Activated CD8-positive, alpha-beta T cell treated with anti-CD3 and anti-CD28 coated beads, Interleukin-2, amount 10 ng/mL, durations not matched to agents 7 days and 5 days (primary cell): ENCODE data around the gene ADAMTS16. TPM values are rescaled to one million over a fixed set of nuclear protein-coding genes. Genes with fewer than 3 reads are reported as not detected.

ENCODE experiments used
- ATAC-seq: fragments of 150-1000 bp; cut with Tn5 transposase; one replicate; pipeline ENCODE4 v1.10.0; 2021; ENCODE audit warnings: moderate library complexity
- CTCF ChIA-PET: fragments of 350-600 bp; sonication (Branson Sonifier 250); formaldehyde crosslinking; loops from one replicate; lab custom pipeline; 2021; ENCODE audit warnings: antibody characterized with exemption; lab: Charles Lee
- POLR2A ChIA-PET: fragments of 350-600 bp; sonication (Branson Sonifier 250); formaldehyde crosslinking; loops from one replicate; lab custom pipeline; 2021; ENCODE audit warnings: antibody characterized with exemption; lab: Charles Lee
- DNase-seq: peaks from one replicate; pipeline ENCODE4 v3.0.0-alpha.2; 2020
- H3K27ac Mint-ChIP-seq: one replicate; pipeline ENCODE4 v1.8.0; 2021; ENCODE audit warnings: mild to moderate bottlenecking, mixed read lengths
- H3K27me3 Mint-ChIP-seq: one replicate; pipeline ENCODE4 v1.8.0; 2021; ENCODE audit warnings: low read depth, mixed read lengths
- H3K36me3 Mint-ChIP-seq: one replicate; pipeline ENCODE4 v1.8.0; 2021; ENCODE audit warnings: low read depth, mixed read lengths
- H3K4me1 Mint-ChIP-seq: one replicate; pipeline ENCODE4 v1.8.0; 2021; ENCODE audit warnings: low read depth, mixed read lengths
- H3K4me3 Mint-ChIP-seq: one replicate; pipeline ENCODE4 v1.8.0; 2021; ENCODE audit warnings: mild to moderate bottlenecking, mixed read lengths
- H3K9me3 Mint-ChIP-seq: one replicate; pipeline ENCODE4 v1.8.0; 2022; ENCODE audit warnings: mixed read lengths; ENCODE audit not compliant: insufficient read depth
- total RNA-seq, 2 experiments: library from RNA; stranded (reverse); gene quantifications; one replicate each; pipeline ENCODE4 v1.2.3, GENCODE V29; 2021

The ADAMTS16 gene
- not detected for total RNA-seq

- ATAC-seq (no peak), DNase-seq (no peak)
- H3K27ac Mint-ChIP-seq = no peak within 1 kb of the TSS
- H3K9me3 Mint-ChIP-seq = no peaks in the 10 kb centered on the region
- H3K4me1 Mint-ChIP-seq = no peaks in the 10 kb centered on the region
- POLR2A ChIA-PET = no interaction called here
- CTCF ChIA-PET = interaction anchor here (2.0 kb wide), 1 partner anchor 279 kb away, joined by 9 read pairs; no protein-coding TSS in a partner anchor
- peaks cover 16% of the 10 kb centered on the region for H3K27me3 Mint-ChIP-seq
- no peak within 1 kb of the TSS for H3K4me3 Mint-ChIP-seq
- H3K36me3 Mint-ChIP-seq = no peaks in the 10 kb centered on the region
Observed at GRCh38 chr5:5139777-5140478, at the start of gene ADAMTS16. Gene ADAMTS16, plus strand, starts transcription at chr5:5140330. Its CDS starts 138 bp downstream, at chr5:5140468.

- H3K4me3 Mint-ChIP-seq = no peak overlapping the region
- no peaks in the 10 kb centered on the region for H3K27me3 Mint-ChIP-seq
- H3K36me3 Mint-ChIP-seq = no peaks in the 10 kb centered on the region
- no peaks in the 10 kb centered on the region for H3K4me1 Mint-ChIP-seq
- POLR2A ChIA-PET = no interaction called here
- no peak overlapping the region for H3K27ac Mint-ChIP-seq
- DNase-seq (no peak), ATAC-seq (no peak)
- H3K9me3 Mint-ChIP-seq = no peaks in the 10 kb centered on the region
- CTCF ChIA-PET = no interaction called here
Observed at GRCh38 chr5:5092149-5092548, 48.0 kb upstream of the ADAMTS16 start.

- CTCF ChIA-PET = no interaction called here
- Mint-ChIP-seq H3K9me3 (no peaks in the 10 kb centered on the region), H3K27me3 (no peaks in the 10 kb centered on the region), H3K4me1 (no peaks in the 10 kb centered on the region), H3K4me3 (no peak overlapping the region), H3K36me3 (no peaks in the 10 kb centered on the region), H3K27ac (no peak overlapping the region)
- ATAC-seq = no peak
- no peak for DNase-seq
- POLR2A ChIA-PET = no interaction called here
Observed at GRCh38 chr5:5100635-5101034, 39.5 kb upstream of the ADAMTS16 start.

GRCh38 chr5:5101676-5102075 is 38.5 kb upstream of the ADAMTS16 start:
- no peak for DNase-seq
- Mint-ChIP-seq H3K4me1 (no peaks in the 10 kb centered on the region), H3K9me3 (no peaks in the 10 kb centered on the region), H3K27ac (no peak overlapping the region), H3K36me3 (no peaks in the 10 kb centered on the region), H3K27me3 (no peaks in the 10 kb centered on the region), H3K4me3 (no peak overlapping the region)
- ChIA-PET POLR2A (no interaction called here), CTCF (no interaction called here)
- no peak for ATAC-seq

GRCh38 chr5:5103245-5103644 is 36.9 kb upstream of the ADAMTS16 start:
- no peak overlapping the region for H3K27ac Mint-ChIP-seq
- no peaks in the 10 kb centered on the region for H3K9me3 Mint-ChIP-seq
- ATAC-seq (no peak), DNase-seq (no peak)
- H3K4me1 Mint-ChIP-seq = no peaks in the 10 kb centered on the region
- H3K36me3 Mint-ChIP-seq = no peaks in the 10 kb centered on the region
- no peaks in the 10 kb centered on the region for H3K27me3 Mint-ChIP-seq
- H3K4me3 Mint-ChIP-seq = no peak overlapping the region
- ChIA-PET CTCF (no interaction called here), POLR2A (no interaction called here)

- Mint-ChIP-seq H3K36me3 (no peaks in the 10 kb centered on the region), H3K27me3 (no peaks in the 10 kb centered on the region), H3K4me3 (no peak overlapping the region), H3K27ac (no peak overlapping the region), H3K9me3 (no peaks in the 10 kb centered on the region), H3K4me1 (no peaks in the 10 kb centered on the region)
- no peak for DNase-seq
- CTCF ChIA-PET = no interaction called here
- POLR2A ChIA-PET = no interaction called here
- no peak for ATAC-seq
Observed at GRCh38 chr5:5104550-5104949, 35.6 kb upstream of the ADAMTS16 start.

- Mint-ChIP-seq H3K27me3 (no peaks in the 10 kb centered on the region), H3K9me3 (no peaks in the 10 kb centered on the region), H3K4me1 (no peaks in the 10 kb centered on the region), H3K27ac (no peak overlapping the region), H3K36me3 (no peaks in the 10 kb centered on the region), H3K4me3 (no peak overlapping the region)
- ATAC-seq (no peak), DNase-seq (no peak)
- ChIA-PET CTCF (no interaction called here), POLR2A (no interaction called here)
Observed at GRCh38 chr5:5105531-5105930, 34.6 kb upstream of the ADAMTS16 start.

GRCh38 chr5:5116956-5117355 is 23.2 kb upstream of the ADAMTS16 start:
- Mint-ChIP-seq H3K4me1 (no peaks in the 10 kb centered on the region), H3K27ac (no peak overlapping the region), H3K4me3 (no peak overlapping the region), H3K36me3 (no peaks in the 10 kb centered on the region), H3K27me3 (no peaks in the 10 kb centered on the region), H3K9me3 (no peaks in the 10 kb centered on the region)
- ChIA-PET CTCF (no interaction called here), POLR2A (no interaction called here)
- DNase-seq (no peak), ATAC-seq (no peak)

- no peak overlapping the region for H3K4me3 Mint-ChIP-seq
- POLR2A ChIA-PET = no interaction called here
- DNase-seq (no peak), ATAC-seq (no peak)
- H3K36me3 Mint-ChIP-seq = no peaks in the 10 kb centered on the region
- H3K27me3 Mint-ChIP-seq = no peaks in the 10 kb centered on the region
- H3K4me1 Mint-ChIP-seq = no peaks in the 10 kb centered on the region
- H3K9me3 Mint-ChIP-seq = no peaks in the 10 kb centered on the region
- CTCF ChIA-PET = no interaction called here
- no peak overlapping the region for H3K27ac Mint-ChIP-seq
Observed at GRCh38 chr5:5122776-5123175, 17.4 kb upstream of the ADAMTS16 start.

- ATAC-seq = no peak
- Mint-ChIP-seq H3K9me3 (no peaks in the 10 kb centered on the region), H3K4me1 (no peaks in the 10 kb centered on the region), H3K27ac (no peak overlapping the region), H3K36me3 (no peaks in the 10 kb centered on the region), H3K27me3 (no peaks in the 10 kb centered on the region), H3K4me3 (no peak overlapping the region)
- no peak for DNase-seq
- POLR2A ChIA-PET = no interaction called here
- CTCF ChIA-PET = no interaction called here
Observed at GRCh38 chr5:5124231-5124630, 15.9 kb upstream of the ADAMTS16 start.

- Mint-ChIP-seq H3K9me3 (no peaks in the 10 kb centered on the region), H3K36me3 (no peaks in the 10 kb centered on the region), H3K27ac (no peak overlapping the region), H3K27me3 (no peaks in the 10 kb centered on the region), H3K4me3 (no peak overlapping the region), H3K4me1 (no peaks in the 10 kb centered on the region)
- ATAC-seq (no peak), DNase-seq (no peak)
- POLR2A ChIA-PET = no interaction called here
- CTCF ChIA-PET = no interaction called here
Observed at GRCh38 chr5:5126444-5126843, 13.7 kb upstream of the ADAMTS16 start.

- Mint-ChIP-seq H3K27ac (no peak overlapping the region), H3K4me3 (no peak overlapping the region), H3K36me3 (no peaks in the 10 kb centered on the region), H3K4me1 (no peaks in the 10 kb centered on the region), H3K9me3 (no peaks in the 10 kb centered on the region), H3K27me3 (no peaks in the 10 kb centered on the region)
- no peak for ATAC-seq
- no peak for DNase-seq
- CTCF ChIA-PET = no interaction called here
- POLR2A ChIA-PET = no interaction called here
Observed at GRCh38 chr5:5128766-5129165, 11.4 kb upstream of the ADAMTS16 start.

GRCh38 chr5:5132234-5132633 is 7.9 kb upstream of the ADAMTS16 start:
- no peak for DNase-seq
- POLR2A ChIA-PET = no interaction called here
- no peaks in the 10 kb centered on the region for H3K27me3 Mint-ChIP-seq
- no peaks in the 10 kb centered on the region for H3K4me1 Mint-ChIP-seq
- H3K4me3 Mint-ChIP-seq = no peak overlapping the region
- no peak for ATAC-seq
- no peaks in the 10 kb centered on the region for H3K9me3 Mint-ChIP-seq
- no peaks in the 10 kb centered on the region for H3K36me3 Mint-ChIP-seq
- CTCF ChIA-PET = no interaction called here
- no peak overlapping the region for H3K27ac Mint-ChIP-seq
